ENCODE measurements around the gene TMEM82. TPM values are rescaled to one million over a fixed set of nuclear protein-coding genes. Genes with fewer than 3 reads are reported as not detected.

The TMEM82 gene
- total RNA-seq, 4 donors from 2014 or later: 1.8 to 30.3 (median 19.2) TPM

- intact Hi-C loops (cut with DNase I; ENCODE audit: low total_unique reads): loop anchor here (10.0 kb wide), 1 partner anchor 154 kb away; no protein-coding TSS in a partner anchor
- no peak for TF ChIP-seq CTCF (IDR thresholded peaks at IDR 0.05)
- no peak for TF ChIP-seq EP300 (IDR thresholded peaks at IDR 0.05; ENCODE audit: low read depth)
- TF ChIP-seq POLR2AphosphoS5 (IDR thresholded peaks at IDR 0.05): no peak
- no peak for TF ChIP-seq POLR2A (IDR thresholded peaks at IDR 0.05)
- Histone ChIP-seq H3K27ac (no peak overlapping the region), H3K4me3 (no peak overlapping the region), H3K9me3 (no peaks in the 10 kb centered on the region), H3K4me1 (peaks cover 0 to 5% (median 0%) of the 10 kb centered on the region in 4 donors), H3K27me3 (no peaks in the 10 kb centered on the region), H3K36me3 (no peaks in the 10 kb centered on the region)
- WGBS, 2 donors (ENCODE audit: low coverage in 1 of 2): 77% methylated on average over 10 of the region's 10 CpGs; no CpG with 5 or more reads in 1 of the 2 donors
- in situ Hi-C loops (cut with MboI; ENCODE audit: low pct_ligation_motif_present in 1 of 4, low pct_unique_long_range_greater_than_20kb in 1 of 4, low sequenced_read_pairs in 3 of 4): no loop called here
- DNase-seq: no peak
These were observed 6.5 kb downstream of the TMEM82 start for GRCh38 chr1:15748690-15749398.

GRCh38 chr1:15749399-15750291 is 7.3 kb downstream of the TMEM82 start:
- Histone ChIP-seq H3K4me3 (no peak overlapping the region), H3K4me1 (peaks cover 0 to 5% (median 0%) of the 10 kb centered on the region in 4 donors), H3K27me3 (no peaks in the 10 kb centered on the region), H3K9me3 (no peaks in the 10 kb centered on the region), H3K36me3 (no peaks in the 10 kb centered on the region), H3K27ac (no peak overlapping the region)
- TF ChIP-seq POLR2AphosphoS5 (IDR thresholded peaks at IDR 0.05) (no peak), EP300 (IDR thresholded peaks at IDR 0.05; ENCODE audit: low read depth) (no peak), POLR2A (IDR thresholded peaks at IDR 0.05) (no peak), CTCF (IDR thresholded peaks at IDR 0.05) (no peak)
- intact Hi-C loops (cut with DNase I; ENCODE audit: low total_unique reads) (loop anchor here (10.0 kb wide), 1 partner anchor 155 kb away; no protein-coding TSS in a partner anchor), in situ Hi-C loops (cut with MboI; ENCODE audit: low pct_ligation_motif_present in 1 of 4, low pct_unique_long_range_greater_than_20kb in 1 of 4, low sequenced_read_pairs in 3 of 4) (no loop called here)
- DNase-seq: no peak
- 17 to 63% methylated on average over 2 to 19 of the region's 19 CpGs for WGBS, 2 donors (ENCODE audit: low coverage in 1 of 2)

DNA sequence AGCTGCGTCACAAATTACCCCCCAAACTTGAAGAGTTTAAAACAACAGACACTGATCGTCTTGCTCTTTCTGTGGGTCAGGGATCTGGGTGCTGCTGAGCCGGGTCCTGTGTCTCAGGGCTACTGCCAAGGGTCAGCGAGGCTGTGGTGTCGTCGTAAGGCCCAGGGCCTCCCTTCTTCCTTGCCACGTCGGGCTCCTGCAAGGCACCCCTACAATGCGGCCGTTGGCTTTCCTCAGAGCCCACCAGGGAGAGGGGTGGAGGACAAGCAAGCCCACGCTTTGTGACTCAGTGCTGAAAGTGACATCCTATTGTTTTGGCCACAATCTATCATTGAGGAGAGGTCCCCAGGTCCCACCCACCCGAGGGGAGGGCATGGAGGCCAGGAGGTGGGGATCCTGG is 8.6 kb downstream of the TMEM82 start:
- WGBS, 2 donors (ENCODE audit: low coverage in 1 of 2): 85% methylated on average over 12 of the region's 12 CpGs; no CpG with 5 or more reads in 1 of the 2 donors
- Histone ChIP-seq H3K9me3 (no peaks in the 10 kb centered on the region), H3K27ac (no peak overlapping the region), H3K4me1 (peaks cover 0 to 10% (median 5%) of the 10 kb centered on the region in 4 donors), H3K36me3 (no peaks in the 10 kb centered on the region), H3K27me3 (no peaks in the 10 kb centered on the region), H3K4me3 (no peak overlapping the region)
- in situ Hi-C loops (cut with MboI; ENCODE audit: low pct_ligation_motif_present in 1 of 4, low pct_unique_long_range_greater_than_20kb in 1 of 4, low sequenced_read_pairs in 3 of 4): no loop called here
- DNase-seq: no peak
- TF ChIP-seq EP300 (IDR thresholded peaks at IDR 0.05; ENCODE audit: low read depth) (no peak), POLR2A (IDR thresholded peaks at IDR 0.05) (no peak), CTCF (IDR thresholded peaks at IDR 0.05) (no peak), POLR2AphosphoS5 (IDR thresholded peaks at IDR 0.05) (no peak)
- intact Hi-C loops (cut with DNase I; ENCODE audit: low total_unique reads): no loop called here

GRCh38 chr1:15751717-15752116 is 9.4 kb downstream of the TMEM82 start:
- no peak for TF ChIP-seq POLR2A (IDR thresholded peaks at IDR 0.05)
- TF ChIP-seq POLR2AphosphoS5 (IDR thresholded peaks at IDR 0.05): no peak
- TF ChIP-seq EP300 (IDR thresholded peaks at IDR 0.05; ENCODE audit: low read depth): no peak
- TF ChIP-seq CTCF (IDR thresholded peaks at IDR 0.05): no peak
- WGBS, 2 donors (ENCODE audit: low coverage in 1 of 2): 84 to 92% methylated on average over 4 to 10 of the region's 10 CpGs
- no peak for DNase-seq
- Histone ChIP-seq H3K4me1 (peaks cover 0 to 14% (median 12%) of the 10 kb centered on the region in 4 donors), H3K36me3 (no peaks in the 10 kb centered on the region), H3K27ac (no peak overlapping the region), H3K9me3 (no peaks in the 10 kb centered on the region), H3K27me3 (no peaks in the 10 kb centered on the region), H3K4me3 (no peak overlapping the region)
- in situ Hi-C loops (cut with MboI; ENCODE audit: low pct_ligation_motif_present in 1 of 4, low pct_unique_long_range_greater_than_20kb in 1 of 4, low sequenced_read_pairs in 3 of 4) (no loop called here), intact Hi-C loops (cut with DNase I; ENCODE audit: low total_unique reads) (no loop called here)

Data from transverse colon (tissue), 4 donors.